DND-41 (cell line): ENCODE data around the gene TSPYL2.
A peak's percentile ranks its signal among the peaks of the same experiment; 100 is the strongest.

Experiments used
- EZH2 ChIP-seq: IDR thresholded peaks from 3 replicates; pipeline ENCODE4 v1.6.1; 2012; ENCODE audit warnings: borderline replicate concordance, low read depth, mild to moderate bottlenecking, moderate library complexity, low read length, inconsistent platforms; ENCODE audit not compliant: severe bottlenecking
- TF ChIP-seq, protein P1 (sequence below): IDR thresholded peaks from 2 replicates; pipeline ENCODE4 v1.5.1; 2012; ENCODE audit warnings: borderline replicate concordance, low read length, moderate library complexity, mild to moderate bottlenecking; ENCODE audit not compliant: poor library complexity, severe bottlenecking; ENCODE audit errors: extremely low read depth

DNA sequence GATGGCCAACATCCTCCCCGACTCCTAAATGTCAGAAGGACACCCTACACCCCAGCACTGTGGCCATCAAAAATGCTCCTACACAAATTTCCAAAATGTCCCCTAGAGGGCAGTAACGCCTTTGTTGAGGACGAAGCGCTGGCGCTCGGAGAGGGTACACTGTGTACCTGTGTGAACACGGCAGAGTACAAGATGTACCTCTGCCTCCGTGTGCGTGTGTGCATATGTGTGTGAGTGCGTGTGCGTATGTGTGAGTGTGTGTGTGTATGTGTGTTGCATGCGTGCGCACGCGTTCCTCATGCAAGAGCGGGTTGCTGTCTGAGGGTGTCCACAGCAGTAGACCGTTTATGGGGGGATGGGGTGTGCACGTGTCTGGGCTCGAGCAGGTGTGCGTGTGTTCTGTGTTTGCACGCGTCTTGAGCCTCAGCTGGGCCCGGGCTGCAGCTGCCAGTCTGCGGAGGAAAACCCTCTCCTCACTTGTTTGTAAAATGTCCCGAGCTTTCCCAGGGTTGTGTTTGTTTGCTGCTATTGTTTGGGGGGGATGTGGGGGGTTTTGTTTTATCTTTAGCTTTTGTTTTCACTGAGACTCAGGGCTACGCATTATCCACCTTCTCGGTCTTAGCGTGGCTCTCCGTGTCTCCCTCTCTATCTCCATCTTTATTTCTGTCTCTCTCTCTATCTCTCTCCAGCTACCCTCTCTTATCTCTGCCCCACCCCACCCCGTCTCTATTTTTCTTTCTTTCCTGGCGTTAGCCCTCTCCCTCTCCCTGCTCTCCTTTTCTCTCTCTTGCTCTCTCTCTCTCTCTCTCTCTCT is 10.4 kb upstream of the TSPYL2 start:
- no peak for TF ChIP-seq EZH2
- TF ChIP-seq, protein P1, sequence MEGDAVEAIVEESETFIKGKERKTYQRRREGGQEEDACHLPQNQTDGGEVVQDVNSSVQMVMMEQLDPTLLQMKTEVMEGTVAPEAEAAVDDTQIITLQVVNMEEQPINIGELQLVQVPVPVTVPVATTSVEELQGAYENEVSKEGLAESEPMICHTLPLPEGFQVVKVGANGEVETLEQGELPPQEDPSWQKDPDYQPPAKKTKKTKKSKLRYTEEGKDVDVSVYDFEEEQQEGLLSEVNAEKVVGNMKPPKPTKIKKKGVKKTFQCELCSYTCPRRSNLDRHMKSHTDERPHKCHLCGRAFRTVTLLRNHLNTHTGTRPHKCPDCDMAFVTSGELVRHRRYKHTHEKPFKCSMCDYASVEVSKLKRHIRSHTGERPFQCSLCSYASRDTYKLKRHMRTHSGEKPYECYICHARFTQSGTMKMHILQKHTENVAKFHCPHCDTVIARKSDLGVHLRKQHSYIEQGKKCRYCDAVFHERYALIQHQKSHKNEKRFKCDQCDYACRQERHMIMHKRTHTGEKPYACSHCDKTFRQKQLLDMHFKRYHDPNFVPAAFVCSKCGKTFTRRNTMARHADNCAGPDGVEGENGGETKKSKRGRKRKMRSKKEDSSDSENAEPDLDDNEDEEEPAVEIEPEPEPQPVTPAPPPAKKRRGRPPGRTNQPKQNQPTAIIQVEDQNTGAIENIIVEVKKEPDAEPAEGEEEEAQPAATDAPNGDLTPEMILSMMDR = peak; percentile 77
